ENCODE measurements around the gene CSTF1.
A peak's percentile ranks its signal among the peaks of the same experiment; 100 is the strongest.
"Not testable (repeated sequence)": the region's sequence is repeated elsewhere in the genome, so short reads cannot be mapped to it uniquely, and the experiment has no call there.

CSTF1 gene

GRCh38 chr20:56371977-56372376 lies 20.5 kb upstream of the CSTF1 start:
- DNase-seq = no peak

- no peak for DNase-seq
These were observed 19.6 kb upstream of the CSTF1 start for GRCh38 chr20:56372850-56373249.

GRCh38 chr20:56373942-56374341 lies 18.5 kb upstream of the CSTF1 start:
- DNase-seq = no peak

GRCh38 chr20:56376331-56376730 lies 16.1 kb upstream of the CSTF1 start:
- no peak for DNase-seq

GRCh38 chr20:56378386-56378785 lies 14.1 kb upstream of the CSTF1 start:
- no peak for DNase-seq

GRCh38 chr20:56380375-56380774 lies 12.1 kb upstream of the CSTF1 start:
- no peak for DNase-seq

- DNase-seq = no peak
These were observed 10.9 kb upstream of the CSTF1 start for GRCh38 chr20:56381501-56381900.

- no peak for DNase-seq
These were observed 9.7 kb upstream of the CSTF1 start for GRCh38 chr20:56382696-56383095.

- DNase-seq = no peak
These were observed 9.1 kb upstream of the CSTF1 start for GRCh38 chr20:56383334-56383733.

GRCh38 chr20:56385130-56385529 lies 7.3 kb upstream of the CSTF1 start:
- DNase-seq = no peak

GRCh38 chr20:56386219-56386618 lies 6.2 kb upstream of the CSTF1 start:
- no peak for DNase-seq

- no peak for DNase-seq
These were observed 3.6 kb upstream of the CSTF1 start for GRCh38 chr20:56388882-56389281.

GRCh38 chr20:56389807-56390206 lies 2.6 kb upstream of the CSTF1 start:
- no peak for DNase-seq

- DNase-seq = not testable (repeated sequence)
These were observed 2.0 kb upstream of the CSTF1 start for GRCh38 chr20:56390396-56390795.

- no peak for DNase-seq
These were observed 1.4 kb upstream of the CSTF1 start for GRCh38 chr20:56391037-56391436.

GRCh38 chr20:56391596-56392131 lies 781 bp upstream of the CSTF1 start:
- DNase-seq = no peak

- no peak for DNase-seq
These were observed 537 bp downstream of the CSTF1 start for GRCh38 chr20:56392881-56393482.

- DNase-seq = no peak
These were observed 1.2 kb downstream of the CSTF1 start for GRCh38 chr20:56393653-56394052.

- no peak for DNase-seq
These were observed 2.7 kb downstream of the CSTF1 start for GRCh38 chr20:56395166-56395565.

GRCh38 chr20:56400001-56400640 lies 7.7 kb downstream of the CSTF1 start:
- DNase-seq = peak; percentile 59

- no peak for DNase-seq
These were observed 11.0 kb downstream of the CSTF1 start for GRCh38 chr20:56403465-56403864.

- DNase-seq = not testable (repeated sequence)
These were observed 12.9 kb downstream of the CSTF1 start for GRCh38 chr20:56405356-56405755.

- DNase-seq = no peak
These were observed 14.5 kb downstream of the CSTF1 start for GRCh38 chr20:56406910-56407309.

- no peak for DNase-seq
These were observed 17.1 kb downstream of the CSTF1 start for GRCh38 chr20:56409521-56409920.

- no peak for DNase-seq
These were observed 17.5 kb downstream of the CSTF1 start for GRCh38 chr20:56409956-56410355.

All from activated naive CD4-positive, alpha-beta T cell treated with Interleukin-2 at 50 U/mL for 16 hours (primary cell).